ENCODE results near the gene C1QTNF6. TPM values are rescaled to one million over a fixed set of nuclear protein-coding genes. Genes with fewer than 3 reads are reported as not detected.

Gene C1QTNF6
- total RNA-seq, 1 experiment from 2014 or later: 2.1 TPM

DNA sequence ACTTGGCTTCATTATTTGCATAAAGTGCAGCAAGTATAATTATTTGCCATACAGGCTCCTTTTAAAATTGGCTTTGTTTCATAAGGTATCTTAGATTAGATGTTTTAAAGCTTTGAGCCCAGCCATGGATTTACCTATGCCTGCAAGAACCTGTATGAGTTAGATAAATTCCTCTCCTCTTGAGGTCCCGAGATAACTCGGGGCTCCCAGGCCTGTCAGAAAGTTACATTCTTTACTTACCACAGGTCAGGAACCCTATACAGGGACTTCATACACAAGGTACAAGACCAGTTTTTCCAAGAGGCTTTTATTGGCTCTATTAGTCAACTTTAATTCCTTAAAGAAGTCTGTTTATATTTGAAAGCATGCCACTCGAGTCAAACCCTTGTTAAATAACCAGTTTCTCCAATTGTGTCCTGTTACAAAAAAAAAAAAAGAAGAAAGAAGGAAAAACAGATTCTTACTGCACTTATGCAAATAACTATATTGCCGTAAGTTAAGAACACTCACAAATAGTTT, 2.3 kb upstream of the C1QTNF6 start:
- no peak for DNase-seq (ENCODE audit: low spot score)

DNA sequence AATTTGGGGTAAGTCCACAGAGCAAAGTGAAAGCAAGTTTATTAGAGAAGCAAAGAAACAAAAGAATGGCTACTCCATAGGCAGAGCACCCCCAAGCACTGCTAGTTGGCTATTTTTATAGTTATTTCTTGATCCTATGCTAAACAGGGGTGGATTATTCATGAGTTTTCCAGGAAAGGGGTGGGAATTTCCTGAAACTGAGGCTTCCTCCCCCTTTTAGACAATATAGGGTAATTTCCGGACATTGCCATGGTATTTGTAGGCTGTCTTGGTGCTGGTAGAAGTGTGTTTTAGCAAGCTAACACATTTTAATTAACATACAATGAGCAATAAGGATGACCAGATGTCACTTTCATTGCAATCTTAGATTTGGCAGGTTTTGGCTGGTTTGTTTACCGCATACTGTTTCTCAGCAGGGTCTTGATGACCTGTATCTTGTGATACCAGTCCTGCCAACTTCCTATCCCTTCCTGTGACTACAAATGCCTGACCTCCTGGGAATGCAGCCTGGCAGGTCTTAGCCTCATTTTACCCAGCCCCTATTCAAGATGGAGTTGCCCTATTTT, 937 bp upstream of the C1QTNF6 start:
- peak; percentile 29 for DNase-seq (ENCODE audit: low spot score)

DNA sequence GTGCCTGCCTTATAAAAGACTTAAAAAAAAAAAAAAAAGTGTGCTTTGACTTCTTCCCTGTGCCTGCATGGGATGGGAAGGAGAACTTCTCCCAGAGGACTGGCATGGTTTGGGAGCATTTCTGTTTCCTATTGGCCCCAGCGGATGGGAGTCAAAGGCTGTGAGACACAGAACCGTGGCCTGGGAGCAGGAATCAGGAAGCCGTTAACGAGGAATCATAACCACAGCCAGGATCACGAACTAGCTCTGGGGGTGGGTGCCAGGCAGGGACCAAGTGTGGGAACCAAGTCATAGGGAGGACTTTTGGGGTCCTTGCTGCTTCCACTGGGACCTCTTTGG, 526 bp downstream of the C1QTNF6 start:
- peak; percentile 40 for DNase-seq (ENCODE audit: low spot score)

DNA sequence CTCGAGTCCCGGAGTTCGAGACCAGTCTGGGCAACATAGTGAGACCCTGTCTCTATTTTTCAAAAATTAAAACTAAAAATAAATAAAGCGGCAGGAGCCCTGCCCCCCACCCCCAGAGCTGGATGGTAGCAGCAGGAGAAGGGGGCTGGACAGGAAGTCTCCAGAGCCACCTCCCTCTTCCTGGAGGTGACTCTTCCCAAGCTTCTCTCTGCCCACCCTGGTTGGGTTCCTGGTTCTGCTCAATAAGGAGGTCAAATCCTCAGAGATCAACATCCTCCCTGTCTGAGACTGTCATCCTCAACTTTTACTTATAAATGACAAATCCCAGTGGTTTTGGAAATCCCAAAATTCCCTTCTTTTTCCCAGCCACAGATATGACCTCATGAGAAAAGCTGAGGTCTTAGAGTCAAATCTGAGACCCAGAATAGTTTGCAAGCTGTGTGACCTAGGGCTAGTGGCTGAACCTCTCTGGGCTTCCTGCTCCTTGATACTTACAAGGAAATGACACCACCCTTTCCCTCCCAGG, 987 bp downstream of the C1QTNF6 start:
- peak; percentile 35 for DNase-seq (ENCODE audit: low spot score)

DNA sequence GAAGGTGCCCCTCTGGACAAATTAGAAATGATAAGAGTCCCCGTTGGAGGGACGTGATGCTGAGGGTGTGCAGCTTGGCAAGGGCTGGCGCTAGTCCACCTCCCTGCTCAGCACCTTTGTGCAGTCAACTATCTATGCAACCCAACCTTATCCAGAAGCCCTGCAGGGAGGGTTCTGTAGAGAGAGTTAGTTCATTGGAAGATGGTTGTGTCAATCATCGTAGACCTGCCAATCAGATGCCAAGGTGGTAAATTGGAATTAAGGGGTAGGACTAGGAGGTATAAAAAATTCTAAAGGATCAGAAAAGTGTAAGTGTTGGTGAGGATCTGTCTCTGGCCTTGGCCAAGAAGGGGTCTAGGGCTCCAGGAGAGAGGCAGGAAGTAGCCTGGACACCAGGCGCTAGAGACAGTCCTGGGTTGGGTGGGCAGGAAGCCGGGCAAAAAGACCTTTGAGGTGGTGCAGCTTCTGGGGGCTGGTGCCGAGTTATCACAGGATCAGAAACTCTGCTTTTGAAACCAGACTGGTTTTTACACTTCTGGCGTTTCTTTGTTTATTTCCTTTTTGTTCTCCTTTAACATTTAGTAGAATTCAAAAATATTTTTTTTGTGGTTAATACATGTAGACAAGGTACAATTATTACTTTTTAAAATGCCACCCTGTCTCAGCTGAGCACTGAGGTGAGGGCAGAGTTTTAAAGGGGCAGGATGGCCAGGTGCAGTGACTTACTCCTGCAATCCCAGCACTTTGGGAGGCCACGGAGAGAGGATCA, 1.6 kb downstream of the C1QTNF6 start:
- DNase-seq (ENCODE audit: low spot score): peak; percentile 46

DNA sequence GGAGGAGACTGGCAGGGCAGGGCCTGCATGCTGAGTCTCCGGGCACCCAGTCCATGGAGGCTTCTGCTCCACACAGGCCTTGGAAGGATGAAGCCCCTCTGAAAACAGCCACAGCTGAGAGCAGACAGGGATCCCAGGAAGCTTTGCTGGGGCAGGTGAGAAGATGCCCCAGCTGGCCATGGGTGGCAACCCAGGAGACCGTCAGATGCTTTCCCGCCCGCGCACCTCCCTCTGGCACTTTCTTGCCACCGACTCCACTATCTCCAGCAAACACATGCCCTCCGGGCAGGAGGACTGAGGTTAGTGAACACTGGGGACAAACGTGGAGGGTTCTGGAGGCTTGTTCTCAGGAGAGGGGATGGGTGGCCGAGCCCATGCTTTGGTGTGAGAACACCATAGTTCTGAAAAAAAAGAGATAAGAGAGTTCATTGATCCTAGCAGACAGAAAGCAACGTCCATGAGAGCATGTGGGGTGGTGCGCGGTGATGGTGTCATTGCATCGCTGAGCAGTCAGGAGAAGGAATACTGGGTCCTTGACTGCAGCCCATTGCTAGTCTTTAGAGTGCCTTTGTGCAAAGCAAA, 2.3 kb downstream of the C1QTNF6 start:
- no peak for DNase-seq (ENCODE audit: low spot score)

DNA sequence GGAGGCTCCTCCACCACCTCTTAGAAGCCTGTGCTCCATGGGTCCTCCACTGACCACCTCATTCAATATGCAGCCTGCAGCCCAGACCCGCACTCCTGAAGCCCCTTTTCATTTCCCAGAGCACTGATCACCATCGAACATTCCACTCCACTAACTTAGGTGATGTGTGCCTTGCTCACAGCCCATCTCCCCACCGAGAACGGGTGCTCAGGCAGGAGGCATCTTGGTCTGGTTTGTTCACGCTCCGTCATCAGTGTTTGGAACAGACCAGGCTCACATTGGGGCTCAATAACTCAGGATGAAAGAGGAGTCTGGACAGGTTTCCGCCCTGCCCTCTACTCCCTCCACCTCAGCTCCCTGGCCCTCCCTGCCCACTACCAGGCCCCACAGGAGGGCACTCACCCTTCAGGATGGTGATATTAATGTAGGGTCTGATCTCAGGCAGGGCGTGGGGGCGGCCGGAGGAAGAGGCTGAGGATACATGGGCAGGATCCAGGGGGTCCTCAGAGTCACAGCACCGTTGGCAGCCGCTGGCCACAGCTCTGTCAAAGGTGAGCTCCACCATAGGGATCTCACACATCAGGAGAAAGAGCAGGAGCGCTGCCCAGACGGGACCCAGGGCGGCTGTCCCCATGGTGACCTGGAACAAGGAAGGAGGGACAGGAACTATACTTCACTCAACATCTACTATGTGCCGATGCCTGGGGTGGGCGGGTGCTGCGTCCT, 3.1 kb downstream of the C1QTNF6 start:
- no peak for DNase-seq (ENCODE audit: low spot score)

DNA sequence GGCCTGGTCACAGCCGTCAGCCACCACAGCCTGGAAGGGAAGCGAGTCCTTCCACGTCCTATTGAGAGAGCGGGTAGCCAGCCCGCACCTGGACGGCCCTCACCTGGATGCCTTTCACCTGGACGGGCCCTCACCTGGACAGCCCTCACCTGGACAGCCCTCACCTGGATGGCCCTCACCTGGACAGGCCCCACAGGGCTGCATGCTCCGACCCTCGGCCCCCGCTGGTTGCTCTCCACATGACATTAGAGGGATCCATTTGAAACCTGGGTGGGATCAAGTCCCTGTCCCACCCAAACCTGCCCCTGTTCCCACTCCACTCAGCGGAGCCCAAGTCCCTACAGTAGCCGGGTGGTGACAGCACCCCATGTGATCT, 3.7 kb downstream of the C1QTNF6 start:
- no peak for DNase-seq (ENCODE audit: low spot score)

DNA sequence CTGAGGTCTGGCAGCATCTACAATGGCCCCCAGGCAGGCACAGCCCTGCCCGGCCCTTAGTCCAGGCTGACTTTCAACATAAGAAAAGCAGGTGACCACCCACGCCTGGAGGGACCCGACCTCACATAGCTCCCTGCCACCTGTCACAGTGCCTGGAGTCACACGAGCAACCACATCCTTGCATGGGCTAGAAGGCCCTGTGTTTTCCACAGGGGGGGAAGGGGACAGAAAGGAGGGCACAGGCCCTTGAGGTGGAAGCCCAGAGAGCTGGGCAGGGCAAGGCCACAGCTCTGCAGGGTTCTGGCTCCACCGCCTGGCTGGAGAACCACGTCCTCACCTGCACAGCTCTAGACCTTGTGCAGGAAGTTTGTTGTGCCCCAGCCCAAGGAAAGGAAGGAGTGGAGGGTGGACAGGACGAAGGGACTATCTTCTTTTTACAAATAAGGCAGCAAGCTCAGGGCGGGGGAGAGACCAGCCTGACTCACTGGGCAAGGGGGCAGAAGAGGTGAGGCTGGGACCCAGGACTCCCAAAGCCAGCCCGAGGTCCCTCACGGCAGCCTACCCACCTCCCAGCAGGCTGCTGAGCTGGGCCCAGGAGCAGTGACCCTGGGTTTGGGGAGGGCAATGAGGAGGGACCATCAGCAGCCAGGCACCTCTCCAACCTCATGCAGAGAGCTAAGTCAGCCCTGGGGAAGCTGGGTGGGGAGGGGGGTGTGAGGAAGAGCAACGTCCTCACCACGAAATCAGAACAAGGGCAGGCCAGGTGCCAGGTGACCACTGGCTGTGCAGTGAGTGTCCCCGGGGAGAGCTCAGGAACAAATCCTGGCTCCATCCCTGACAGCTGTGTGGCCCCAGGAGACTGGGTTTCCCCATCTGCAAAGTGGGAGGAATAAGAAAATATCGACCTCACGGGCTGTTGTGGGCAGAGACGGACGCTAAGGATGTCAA, 4.3 kb downstream of the C1QTNF6 start:
- no peak for DNase-seq (ENCODE audit: low spot score)

DNA sequence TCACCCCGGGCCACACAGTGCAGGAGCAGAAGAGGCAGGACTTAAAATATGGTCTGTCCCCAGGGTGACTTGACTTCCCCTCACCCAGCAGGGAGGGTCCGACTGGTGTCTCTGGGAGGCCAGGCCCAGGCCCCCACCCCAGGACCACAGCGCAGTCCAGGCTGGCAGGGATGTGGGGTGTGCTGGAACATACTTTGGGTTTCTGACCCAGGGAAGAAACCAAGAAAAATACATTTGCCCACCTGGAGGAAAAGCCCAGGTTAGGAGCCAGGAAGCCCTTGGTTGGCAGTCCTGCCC, 5.2 kb downstream of the C1QTNF6 start:
- DNase-seq (ENCODE audit: low spot score): no peak

DNA sequence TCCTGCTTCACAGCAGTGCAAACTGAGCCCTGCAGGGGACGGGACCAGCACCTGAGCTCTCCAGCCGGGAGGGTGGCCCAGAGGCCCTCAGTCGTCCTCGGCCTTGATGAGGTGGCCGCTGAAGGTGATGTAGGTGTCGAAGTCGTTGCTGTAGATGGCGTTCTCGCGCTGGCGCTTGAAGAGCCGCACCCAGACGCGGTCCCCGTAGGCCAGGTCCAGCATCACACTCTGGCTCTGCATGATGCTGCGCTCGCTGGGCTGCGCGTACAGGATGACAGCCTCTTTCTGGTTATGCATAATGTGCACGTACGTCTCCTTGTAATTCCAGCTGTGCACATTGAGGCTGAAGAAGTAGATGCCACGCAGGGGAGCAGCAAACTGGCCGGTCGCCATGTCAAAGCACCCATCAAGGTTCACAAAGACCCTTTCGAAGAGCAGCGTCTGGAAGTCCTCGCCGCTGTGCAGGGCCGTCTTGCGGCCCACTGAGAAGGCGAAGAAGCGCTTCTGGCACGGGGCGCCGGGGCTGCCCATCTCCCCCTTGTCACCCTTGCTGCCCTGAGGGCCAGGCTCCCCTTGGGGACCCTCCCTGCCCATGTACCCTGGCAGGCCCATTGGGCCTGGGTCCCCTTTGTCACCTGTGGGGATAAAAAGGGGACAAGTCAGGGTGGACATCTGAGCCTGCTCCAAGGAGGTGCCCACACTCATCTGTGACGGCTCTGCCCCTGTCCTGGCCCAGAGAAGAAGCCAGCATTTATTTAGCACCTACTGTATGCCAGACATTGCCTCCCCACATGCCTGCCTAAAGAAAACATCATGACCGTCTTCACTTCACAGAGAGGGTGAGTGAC, 5.7 kb downstream of the C1QTNF6 start:
- no peak for DNase-seq (ENCODE audit: low spot score)

DNA sequence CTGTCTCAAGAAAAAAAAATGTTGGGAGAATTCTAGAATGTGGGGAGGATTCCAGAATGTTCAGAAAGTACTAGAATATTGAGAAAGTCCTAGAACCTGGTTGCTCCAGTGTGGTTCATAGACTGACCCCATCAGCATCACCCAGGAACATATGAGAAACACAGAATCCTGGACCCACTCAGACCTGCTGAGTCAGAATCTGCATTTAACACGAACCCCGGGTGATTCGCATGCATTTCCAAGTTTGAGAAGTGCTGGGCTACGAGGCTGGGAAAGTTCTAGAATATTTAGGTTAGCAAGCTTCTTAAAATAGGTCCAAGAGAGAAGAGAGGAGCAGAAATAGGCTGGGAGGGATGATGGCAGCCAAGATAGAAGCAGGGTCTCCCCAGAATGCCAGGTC, 6.4 kb downstream of the C1QTNF6 start:
- DNase-seq (ENCODE audit: low spot score): no peak

DNA sequence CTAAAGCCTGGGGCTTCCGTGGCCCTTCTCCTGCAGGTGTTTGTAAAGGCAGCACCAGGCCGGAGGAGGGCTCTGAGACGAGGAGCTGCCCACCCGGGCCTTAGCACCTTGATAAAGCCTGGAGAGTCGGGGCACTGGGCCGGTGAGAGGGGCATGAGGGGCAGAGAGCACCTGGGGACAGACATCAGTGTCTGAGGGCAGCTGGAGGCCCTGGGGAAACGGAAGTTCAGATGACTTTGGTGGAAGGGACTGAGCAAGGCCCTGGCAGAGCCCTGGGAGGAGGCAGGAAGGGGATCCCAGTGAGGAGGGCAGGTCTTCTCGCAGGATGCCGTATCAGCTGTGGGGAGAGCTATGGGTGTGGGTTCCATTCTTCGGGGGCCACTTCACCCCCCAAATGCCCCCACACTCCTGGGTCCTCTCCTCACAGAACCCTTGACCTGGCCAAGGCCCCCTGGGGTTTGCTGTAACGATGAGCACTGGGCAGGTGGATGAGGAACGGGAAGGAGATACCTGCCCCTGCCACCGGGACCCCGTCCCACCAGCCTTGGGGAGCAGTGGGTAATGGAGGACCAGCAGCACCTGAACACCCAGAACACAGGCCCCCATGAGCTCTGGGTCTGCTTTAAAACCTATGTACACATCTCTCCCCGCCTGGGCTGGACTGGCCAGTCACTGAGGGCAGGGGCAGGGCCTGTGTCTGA, 7.4 kb downstream of the C1QTNF6 start:
- DNase-seq (ENCODE audit: low spot score): no peak

DNA sequence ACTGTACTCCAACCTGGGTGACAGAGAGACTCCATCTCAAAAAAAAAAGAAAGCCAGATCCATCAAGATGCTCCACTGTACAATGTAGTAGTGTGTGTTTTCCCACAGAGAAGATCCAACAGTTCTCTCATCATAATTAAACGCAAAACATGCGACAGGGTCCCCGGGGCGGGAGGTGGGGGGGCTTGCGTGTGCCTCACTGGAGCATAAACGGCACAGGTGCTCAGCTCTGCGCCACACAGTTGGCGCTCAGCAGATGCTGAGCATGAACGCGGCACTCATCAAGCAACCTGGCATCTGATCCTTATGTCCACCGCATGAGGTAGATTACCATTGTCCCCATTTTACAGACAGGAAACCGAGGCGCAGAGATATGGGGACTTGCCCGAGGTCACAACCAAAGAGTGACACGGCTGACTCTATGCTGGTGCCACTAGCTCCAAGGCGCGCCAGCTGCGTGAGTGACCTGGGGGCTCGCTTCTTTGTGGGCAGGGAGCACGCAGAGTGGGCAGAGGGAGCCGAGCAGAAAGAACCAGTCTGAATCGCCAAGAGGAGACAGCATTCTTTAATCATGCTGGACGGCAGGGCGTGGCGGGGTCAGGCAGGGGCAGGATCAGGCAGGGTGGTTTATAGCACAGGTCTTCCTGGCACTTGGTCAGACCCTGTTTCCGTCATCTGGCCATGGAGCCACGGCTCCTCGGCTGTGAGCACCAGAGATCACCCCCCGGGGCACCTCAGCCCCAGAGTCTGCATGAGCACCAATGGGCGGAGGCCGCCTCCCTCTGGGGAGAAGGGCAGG, 8.2 kb downstream of the C1QTNF6 start:
- no peak for DNase-seq (ENCODE audit: low spot score)

DNA sequence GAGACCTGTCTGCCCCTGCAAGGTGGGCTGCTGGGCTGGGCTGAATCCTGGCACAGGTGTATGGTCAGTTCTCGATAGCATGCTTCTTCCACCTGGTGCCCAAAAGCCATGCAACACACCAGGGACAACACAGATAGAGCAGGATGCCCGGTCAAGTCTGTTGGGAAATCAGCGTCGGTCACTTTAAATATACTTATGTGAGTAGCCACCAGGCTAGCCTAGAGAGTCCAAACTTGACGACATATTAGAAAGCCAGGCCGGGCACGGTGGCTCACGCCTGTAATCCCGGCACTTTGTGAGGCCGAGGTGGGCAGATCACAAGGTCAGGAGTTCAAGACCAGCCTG, 8.9 kb downstream of the C1QTNF6 start:
- DNase-seq (ENCODE audit: low spot score): no peak

DNA sequence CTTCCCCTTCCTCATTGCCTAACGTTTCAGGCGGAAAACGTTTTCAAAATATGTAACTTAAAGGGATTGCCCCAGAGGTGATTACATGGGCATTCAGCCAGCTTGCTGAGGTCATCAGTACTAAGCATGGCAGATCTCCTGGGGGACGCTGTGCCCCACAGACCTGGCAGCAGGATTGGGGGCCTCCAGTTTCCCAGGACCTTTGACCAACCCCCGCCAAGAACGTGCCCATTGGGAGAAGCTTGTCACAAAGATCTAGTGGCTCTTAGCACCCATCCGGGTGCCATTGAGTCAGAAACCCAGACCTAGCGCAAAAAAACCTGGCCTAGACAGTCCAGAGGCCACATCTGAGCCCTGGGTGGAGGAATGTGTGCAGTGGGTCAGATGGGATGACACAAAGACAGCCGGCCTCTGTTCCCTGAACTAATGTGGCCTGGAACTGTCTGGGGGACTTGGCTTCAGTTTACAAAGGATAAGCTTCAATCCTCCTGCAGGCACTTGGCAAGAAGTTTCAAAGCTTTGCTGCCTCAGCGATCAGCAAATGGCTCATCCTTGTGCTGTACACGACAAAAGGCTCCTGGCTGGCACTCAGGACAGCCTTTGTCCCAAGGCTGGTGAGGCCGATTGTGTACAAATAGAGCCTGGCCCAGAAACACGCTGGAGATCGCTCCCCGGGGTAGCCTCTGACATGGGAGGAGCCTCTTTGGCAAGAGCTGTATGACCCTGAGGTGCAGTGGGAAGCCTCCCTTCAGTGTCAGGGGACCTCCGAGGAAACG, 9.5 kb downstream of the C1QTNF6 start:
- no peak for DNase-seq (ENCODE audit: low spot score)

DNA sequence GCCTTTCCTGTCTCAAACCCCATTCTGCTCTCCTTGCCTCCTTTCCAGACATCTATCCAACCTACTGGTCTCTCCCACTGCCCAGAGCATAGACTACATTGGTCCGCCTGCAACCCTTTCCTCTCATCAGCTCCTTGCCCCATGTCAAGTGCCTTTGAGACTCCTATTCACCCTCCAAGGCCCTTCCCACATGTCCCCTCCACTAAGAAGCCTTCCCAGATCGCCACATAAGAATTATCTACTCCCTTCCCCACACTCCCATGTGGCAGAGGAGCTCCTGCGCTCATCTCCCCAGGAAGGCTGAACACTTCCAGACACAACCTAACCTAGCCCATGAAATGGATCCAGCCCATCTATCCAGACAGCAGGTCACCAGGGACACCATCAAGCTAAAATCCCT, 10.3 kb downstream of the C1QTNF6 start:
- DNase-seq (ENCODE audit: low spot score): no peak

DNA sequence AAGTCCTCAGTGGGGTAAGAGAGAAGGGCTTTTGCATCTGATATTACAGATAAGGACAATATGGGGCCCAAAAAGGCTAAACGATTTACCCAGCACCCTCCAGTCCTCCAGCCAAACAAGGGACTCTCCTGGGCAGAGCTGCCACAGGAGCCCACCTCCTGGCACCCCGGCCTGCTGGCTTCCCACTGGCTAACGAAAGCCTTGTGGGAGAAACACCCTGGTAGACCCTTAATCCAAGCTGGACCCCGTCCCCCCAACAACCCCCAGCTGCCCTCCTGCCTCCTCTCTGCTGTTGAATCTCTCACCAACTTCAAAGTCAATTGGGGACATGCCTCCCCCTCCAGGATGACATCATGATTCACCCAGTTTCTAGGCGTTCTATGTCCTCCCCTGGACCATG, 10.8 kb downstream of the C1QTNF6 start:
- DNase-seq (ENCODE audit: low spot score): no peak

Measured in A172 (cell line).